Measurements from ENCODE around the gene RMRP.
A peak's percentile ranks its signal among the peaks of the same experiment; 100 is the strongest.

The RMRP gene

GRCh38 chr9:35618325-35618727 is 39.5 kb downstream of the RMRP start, which contains the start of gene CD72:
Gene CD72, minus strand, starts transcription at chr9:35618413. Its CDS starts 110 bp downstream, at chr9:35618303.
- Histone ChIP-seq H3K4me3 (replicated peaks; ENCODE audit: insufficient read depth, low read length) (peak within 1 kb of the TSS; percentile 38), H3K27me3 (ENCODE audit: insufficient read depth, poor library complexity, severe bottlenecking) (no peaks in the 10 kb centered on the region), H3K27ac (replicated peaks) (peak within 1 kb of the TSS; percentile 57)
- DNase-seq (ENCODE audit: low read depth in 1 of 2, low spot score in 1 of 2): peak in 1 of 2 experiments; percentile 61
- no peak for TF ChIP-seq CTCF (IDR thresholded peaks at IDR 0.05; ENCODE audit: insufficient read depth, low read length)
- TF ChIP-seq GABPA (IDR thresholded peaks at IDR 0.05; ENCODE audit: low read depth): no peak
- no peak for TF ChIP-seq POLR2AphosphoS5 (IDR thresholded peaks at IDR 0.05; ENCODE audit: low read depth)
- TF ChIP-seq REST (IDR thresholded peaks at IDR 0.05; ENCODE audit: insufficient replicate concordance, low read depth): no peak
- peak; percentile 42; the same call in 1 of the 2 replicates for TF ChIP-seq SPI1 (IDR thresholded peaks at IDR 0.05; ENCODE audit: borderline replicate concordance, low read depth)

- H3K4me3 ChIP-seq (replicated peaks; ENCODE audit: insufficient read depth, low read length): no peak overlapping the region; the same call in 1 of the 2 replicates
- no peak for TF ChIP-seq SPI1 (IDR thresholded peaks at IDR 0.05; ENCODE audit: borderline replicate concordance, low read depth)
- no peak for TF ChIP-seq CTCF (IDR thresholded peaks at IDR 0.05; ENCODE audit: insufficient read depth, low read length)
- TF ChIP-seq GABPA (IDR thresholded peaks at IDR 0.05; ENCODE audit: low read depth): no peak
- no peak for TF ChIP-seq REST (IDR thresholded peaks at IDR 0.05; ENCODE audit: insufficient replicate concordance, low read depth)
- no peak for TF ChIP-seq POLR2AphosphoS5 (IDR thresholded peaks at IDR 0.05; ENCODE audit: low read depth)
- H3K27me3 ChIP-seq (ENCODE audit: insufficient read depth, poor library complexity, severe bottlenecking): no peaks in the 10 kb centered on the region
- no peak overlapping the region for H3K27ac ChIP-seq (replicated peaks)
- DNase-seq (ENCODE audit: low read depth in 1 of 2, low spot score in 1 of 2): no peak
Measured at GRCh38 chr9:35617548-35617947, 40.3 kb downstream of the RMRP start.

GRCh38 chr9:35616681-35617459 is 40.9 kb downstream of the RMRP start:
- H3K27me3 ChIP-seq (ENCODE audit: insufficient read depth, poor library complexity, severe bottlenecking): no peaks in the 10 kb centered on the region
- peak overlapping the region; percentile 38 for H3K4me3 ChIP-seq (replicated peaks; ENCODE audit: insufficient read depth, low read length)
- no peak overlapping the region for H3K27ac ChIP-seq (replicated peaks)
- peak; percentile 41 to 73 for DNase-seq (ENCODE audit: low read depth in 1 of 2, low spot score in 1 of 2)
- no peak for TF ChIP-seq POLR2AphosphoS5 (IDR thresholded peaks at IDR 0.05; ENCODE audit: low read depth)
- no peak for TF ChIP-seq CTCF (IDR thresholded peaks at IDR 0.05; ENCODE audit: insufficient read depth, low read length)
- TF ChIP-seq REST (IDR thresholded peaks at IDR 0.05; ENCODE audit: insufficient replicate concordance, low read depth): no peak
- TF ChIP-seq GABPA (IDR thresholded peaks at IDR 0.05; ENCODE audit: low read depth): no peak
- TF ChIP-seq SPI1 (IDR thresholded peaks at IDR 0.05; ENCODE audit: borderline replicate concordance, low read depth): no peak

All from HL-60 (cell line).